GM12878 (cell line): Measurements from ENCODE around the gene PRPSAP2. TPM values are rescaled to one million over a fixed set of nuclear protein-coding genes. Genes with fewer than 3 reads are reported as not detected.

Experiments
- ATAC-seq: fragments of 200-7000 bp; cut with Tn5 transposase; 3 replicates; pipeline ENCODE4 v1.9.1; 2020; ENCODE audit warnings: mild to moderate bottlenecking, moderate library complexity
- BruUV-seq: library from RNA; stranded (reverse); fragments of 400-500 nt; replicated peaks from 2 replicates; lab custom pipeline; 2021; lab: Mats Ljungman, UMichigan
- CTCF ChIA-PET: fragments of 300-600 bp; sonication (Branson Sonifier 250); formaldehyde crosslinking; extraction: SDS; loops from one replicate; lab custom pipeline; 2021; ENCODE audit warnings: inconsistent platforms; lab: Yijun Ruan, JAX
- POLR2A ChIA-PET: fragments of 350-600 bp; formaldehyde crosslinking; extraction: SDS; loops from one replicate; lab custom pipeline; 2021; ENCODE audit warnings: inconsistent platforms; lab: Charles Lee
- RAD21 ChIA-PET: fragments of 300-600 bp; sonication (Branson Sonifier 250); formaldehyde crosslinking; loops from one replicate; lab custom pipeline; 2023; ENCODE audit warnings: antibody characterized with exemption; ENCODE audit not compliant: unreplicated experiment; lab: Charles Lee
- SMC1A ChIA-PET: fragments of 300-600 bp; sonication (Branson Sonifier 250); formaldehyde crosslinking; loops from one replicate; lab custom pipeline; 2023; ENCODE audit not compliant: unreplicated experiment, uncharacterized antibody; lab: Charles Lee
- DNase-seq: peaks from one replicate; pipeline ENCODE4 v3.0.0-alpha.2; 2011; ENCODE audit warnings: low read depth, low spot score
- FAIRE-seq: peaks from 3 replicates; lab custom pipeline; 2011; peaks lifted over from hg19 to GRCh38; lab: Jason Lieb, UNC
- H2AFZ ChIP-seq: 2 replicates; pipeline ENCODE4 v1.6.0; 2011; ENCODE audit warnings: low read depth, low read length, control low read depth; ENCODE audit not compliant: control insufficient read depth
- H3K27ac ChIP-seq: 2 replicates; pipeline ENCODE4 v1.5.1; 2011; ENCODE audit warnings: control low read depth; ENCODE audit not compliant: control insufficient read depth, insufficient read depth
- H3K27me3 ChIP-seq, 2 experiments: replicated peaks in 1 of 2; 2 replicates each; pipeline versions ENCODE4 v1.6.0 to v1.6.1; 2011; ENCODE audit warnings: low read length in 1 of 2; ENCODE audit not compliant: control insufficient read depth in 2 of 2, insufficient read depth in 2 of 2
- H3K36me3 ChIP-seq, 2 experiments: 2 replicates each; pipeline ENCODE4 v1.5.1; 2011; ENCODE audit warnings: low read length in 1 of 2; ENCODE audit not compliant: control insufficient read depth in 2 of 2, insufficient read depth in 2 of 2
- H3K4me1 ChIP-seq: 2 replicates; pipeline ENCODE4 v1.6.1; 2011; ENCODE audit warnings: mild to moderate bottlenecking, low read length, moderate library complexity, mixed read lengths; ENCODE audit not compliant: control insufficient read depth, insufficient read depth
- H3K4me2 ChIP-seq: 2 replicates; pipeline ENCODE4 v1.6.0; 2011; ENCODE audit warnings: control low read depth; ENCODE audit not compliant: control insufficient read depth, insufficient read depth
- H3K4me3 ChIP-seq: fragments of 200-600 bp; sonication (generic); 2 replicates; pipeline ENCODE4 v1.5.1; 2016
- H3K79me2 ChIP-seq: 2 replicates; pipeline ENCODE4 v1.6.0; 2011; ENCODE audit warnings: low read length; ENCODE audit not compliant: control insufficient read depth, insufficient read depth
- H3K9ac ChIP-seq: 2 replicates; pipeline ENCODE4 v1.8.0; 2011; ENCODE audit warnings: low read length, control low read depth, mixed read lengths; ENCODE audit not compliant: control insufficient read depth, insufficient read depth
- H3K9me3 ChIP-seq: replicated peaks from 3 replicates; pipeline ENCODE4 v1.5.1; 2011; ENCODE audit warnings: mild to moderate bottlenecking, low read length; ENCODE audit not compliant: control insufficient read depth, insufficient read depth
- H4K20me1 ChIP-seq: 2 replicates; pipeline ENCODE4 v1.6.0; 2011; ENCODE audit not compliant: control insufficient read depth, insufficient read depth
- CREM ChIP-seq: IDR thresholded peaks from 2 replicates; pipeline ENCODE4 v1.6.1; 2014; ENCODE audit warnings: antibody characterized with exemption, low read depth
- GATAD2B ChIP-seq: fragments of 450-650 bp; conservative IDR thresholded peaks from 2 replicates; pipeline ENCODE4 v1.6.1; 2017; ENCODE audit warnings: low read depth, mild to moderate bottlenecking, moderate library complexity
- HDGF ChIP-seq: fragments of 450-650 bp; IDR thresholded peaks from 2 replicates; pipeline ENCODE4 v1.6.1; 2016; ENCODE audit warnings: antibody characterized with exemption
- MYC ChIP-seq: IDR thresholded peaks from 2 replicates; pipeline ENCODE4 v1.6.1; 2011; ENCODE audit warnings: mild to moderate bottlenecking, low read length, moderate library complexity, inconsistent platforms; ENCODE audit not compliant: insufficient read depth, insufficient replicate concordance, insufficient read length, severe bottlenecking
- PAX5 ChIP-seq: IDR thresholded peaks from 2 replicates; pipeline ENCODE4 v1.6.1; 2011; ENCODE audit warnings: low read depth, low read length, borderline replicate concordance
- POLR2A ChIP-seq: IDR thresholded peaks from 2 replicates; pipeline ENCODE4 v1.6.1; 2011; ENCODE audit warnings: low read depth, mild to moderate bottlenecking, low read length
- RAD21 ChIP-seq: IDR thresholded peaks from 2 replicates; pipeline ENCODE4 v1.6.1; 2011; ENCODE audit warnings: mild to moderate bottlenecking, low read depth, low read length, moderate library complexity; ENCODE audit not compliant: insufficient read depth
- RB1 ChIP-seq: fragments of 450-650 bp; formaldehyde crosslinking; IDR thresholded peaks from 2 replicates; pipeline ENCODE4 v1.6.1; 2017; ENCODE audit warnings: mild to moderate bottlenecking, borderline replicate concordance
- SREBF1 ChIP-seq: IDR thresholded peaks from 2 replicates; pipeline ENCODE4 v1.6.1; 2012; ENCODE audit warnings: mild to moderate bottlenecking, low read length
- YY1 ChIP-seq: IDR thresholded peaks from 2 replicates; pipeline ENCODE4 v1.6.1; 2011; ENCODE audit warnings: low read depth, mild to moderate bottlenecking, low read length
- ZNF24 ChIP-seq: fragments of 450-650 bp; IDR thresholded peaks from 2 replicates; pipeline ENCODE4 v1.6.1; 2017; ENCODE audit warnings: antibody characterized with exemption, mild to moderate bottlenecking
- WGBS: methylation state at CpG from one replicate; pipeline ENCODE4 v1.1.6; 2016; ENCODE audit warnings: low lambda C conversion rate; ENCODE audit not compliant: insufficient replicate concordance, insufficient coverage; ENCODE audit errors: missing lambda C conversion rate; 5-methylcytosine and 5-hydroxymethylcytosine counted together
- in situ Hi-C: fragments of 300-500 bp; cut with MboI; formaldehyde crosslinking; loops from 9 replicates; pipeline ENCODE4 v1.14.3; 2018; ENCODE audit warnings: mixed read lengths
- intact Hi-C: fragments of 100-400 bp; cut with micrococcal nuclease; formaldehyde crosslinking; loops from one replicate; pipeline ENCODE4 v1.14.2; 2022; ENCODE audit not compliant: unreplicated experiment
- polyA plus RNA-seq, 11 experiments: library from polyadenylated mRNA; depleted of rRNA in 4 of 11; unstranded in 6 of 11; stranded (reverse) in 5 of 11; fragments of >200 nt; fragmentation: Nextera tagmentation in 4 of 11; fragmentation: Illumina TruSeq in 1 of 11; extraction: Ambion mirVana in 4 of 11; extraction: Trizol in 1 of 11; gene quantifications; 1 replicate in 1 of 11; 2 replicates in 10 of 11; pipeline versions ENCODE4 v1.2.1 to v1.2.3, GENCODE V29; 2011 to 2016; ENCODE audit warnings: inconsistent platforms in 2 of 11, missing spikeins in 2 of 11, low read depth in 1 of 11
- total RNA-seq, 4 experiments: library from RNA; depleted of rRNA in 3 of 4; stranded (reverse); fragments of >200 nt in 3 of 4; fragmentation: Illumina TruSeq in 1 of 4; extraction: Trizol in 1 of 4; gene quantifications; 2 replicates each; pipeline versions ENCODE4 v1.2.1 to v1.2.3, GENCODE V29; 2013 to 2021
- TF ChIP-seq, protein P1 (sequence below): fragments of 150-350 bp; IDR thresholded peaks from 2 replicates; pipeline ENCODE4 v1.6.1; 2016; ENCODE audit warnings: low read depth, low read length
- TF ChIP-seq, protein P2 (sequence below): IDR thresholded peaks from 2 replicates; pipeline ENCODE4 v1.6.1; 2012; ENCODE audit warnings: mild to moderate bottlenecking, low read depth, low read length
- TF ChIP-seq, protein P3 (sequence below): fragments of 450-650 bp; IDR thresholded peaks from 2 replicates; pipeline ENCODE4 v1.6.1; 2014; ENCODE audit warnings: mild to moderate bottlenecking
- TF ChIP-seq, protein P4 (sequence below), 3 experiments: IDR thresholded peaks in 2 of 3; conservative IDR thresholded peaks in 1 of 3; 2 replicates each; pipeline ENCODE4 v1.5.1; 2011; ENCODE audit warnings: low read depth in 3 of 3, low read length in 3 of 3, mild to moderate bottlenecking in 3 of 3, control low read depth in 2 of 3, moderate library complexity in 2 of 3, inconsistent platforms in 1 of 3, mixed read lengths in 1 of 3; ENCODE audit not compliant: control insufficient read depth in 2 of 3, insufficient read depth in 1 of 3; ENCODE audit errors: extremely low read depth in 1 of 3

PRPSAP2 gene
- total and polyA plus RNA-seq, 10 of the 15 experiments (the other 5 are each of a cell fraction or from before 2014, with no cell fraction given): 33.2 to 102 (median 83.8) TPM

DNA sequence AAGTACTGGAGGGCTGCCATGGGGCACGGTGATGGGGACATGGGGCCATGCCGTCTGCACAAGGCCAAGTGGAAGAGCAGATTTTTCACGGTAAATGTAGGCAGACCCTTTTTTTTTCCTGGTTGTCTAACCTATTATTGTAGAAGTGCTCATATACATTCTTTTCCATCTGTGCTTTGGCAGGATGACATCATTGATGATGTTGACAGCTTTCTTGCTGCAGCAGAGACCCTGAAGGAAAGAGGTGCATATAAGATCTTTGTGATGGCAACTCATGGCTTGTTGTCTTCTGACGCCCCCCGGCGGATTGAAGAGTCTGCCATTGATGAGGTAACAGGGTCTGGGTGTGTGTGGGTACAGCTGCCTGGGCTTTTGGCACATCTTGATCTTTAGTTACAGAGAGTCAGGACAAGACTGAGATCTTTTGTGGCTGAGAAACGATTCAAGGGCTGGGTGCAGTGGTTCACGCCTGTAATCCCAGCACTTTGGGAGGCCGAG, 70.7 kb downstream of the PRPSAP2 start:
- Histone ChIP-seq H3K9me3 (no peaks in the 10 kb centered on the region), H3K4me3 (no peak overlapping the region), H3K4me2 (no peak overlapping the region), H3K27me3 (no peaks in the 10 kb centered on the region), H3K79me2 (0 out of 2 replicates have a peak, but pooled peaks cover 2% of the 10 kb centered on the region), H3K36me3 (peaks cover 22 to 27% of the 10 kb centered on the region in 2 experiments), H3K27ac (no peak overlapping the region), H3K4me1 (peaks cover 10% of the 10 kb centered on the region), H4K20me1 (no peaks in the 10 kb centered on the region), H2AFZ (no peak overlapping the region), H3K9ac (no peak overlapping the region)
- ATAC-seq (0 out of 3 replicates have a peak, but pooled peaks have one; percentile 21), FAIRE-seq (no peak), DNase-seq (no peak)
- in situ Hi-C loops (no loop called here), intact Hi-C loops (no loop called here)
- WGBS: 93% methylated on average over 9 of the region's 9 CpGs
- CTCF ChIA-PET: interaction anchor here (0.9 kb wide), 1 partner anchor 9 kb away, joined by 3 read pairs; no protein-coding TSS in a partner anchor
- SMC1A ChIA-PET: no interaction called here
- RAD21 ChIA-PET: no interaction called here
- POLR2A ChIA-PET: no interaction called here
- no TSS peak for BruUV-seq
- TF ChIP-seq, protein P1, sequence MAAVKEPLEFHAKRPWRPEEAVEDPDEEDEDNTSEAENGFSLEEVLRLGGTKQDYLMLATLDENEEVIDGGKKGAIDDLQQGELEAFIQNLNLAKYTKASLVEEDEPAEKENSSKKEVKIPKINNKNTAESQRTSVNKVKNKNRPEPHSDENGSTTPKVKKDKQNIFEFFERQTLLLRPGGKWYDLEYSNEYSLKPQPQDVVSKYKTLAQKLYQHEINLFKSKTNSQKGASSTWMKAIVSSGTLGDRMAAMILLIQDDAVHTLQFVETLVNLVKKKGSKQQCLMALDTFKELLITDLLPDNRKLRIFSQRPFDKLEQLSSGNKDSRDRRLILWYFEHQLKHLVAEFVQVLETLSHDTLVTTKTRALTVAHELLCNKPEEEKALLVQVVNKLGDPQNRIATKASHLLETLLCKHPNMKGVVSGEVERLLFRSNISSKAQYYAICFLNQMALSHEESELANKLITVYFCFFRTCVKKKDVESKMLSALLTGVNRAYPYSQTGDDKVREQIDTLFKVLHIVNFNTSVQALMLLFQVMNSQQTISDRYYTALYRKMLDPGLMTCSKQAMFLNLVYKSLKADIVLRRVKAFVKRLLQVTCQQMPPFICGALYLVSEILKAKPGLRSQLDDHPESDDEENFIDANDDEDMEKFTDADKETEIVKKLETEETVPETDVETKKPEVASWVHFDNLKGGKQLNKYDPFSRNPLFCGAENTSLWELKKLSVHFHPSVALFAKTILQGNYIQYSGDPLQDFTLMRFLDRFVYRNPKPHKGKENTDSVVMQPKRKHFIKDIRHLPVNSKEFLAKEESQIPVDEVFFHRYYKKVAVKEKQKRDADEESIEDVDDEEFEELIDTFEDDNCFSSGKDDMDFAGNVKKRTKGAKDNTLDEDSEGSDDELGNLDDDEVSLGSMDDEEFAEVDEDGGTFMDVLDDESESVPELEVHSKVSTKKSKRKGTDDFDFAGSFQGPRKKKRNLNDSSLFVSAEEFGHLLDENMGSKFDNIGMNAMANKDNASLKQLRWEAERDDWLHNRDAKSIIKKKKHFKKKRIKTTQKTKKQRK: no peak
- TF ChIP-seq, protein P2, sequence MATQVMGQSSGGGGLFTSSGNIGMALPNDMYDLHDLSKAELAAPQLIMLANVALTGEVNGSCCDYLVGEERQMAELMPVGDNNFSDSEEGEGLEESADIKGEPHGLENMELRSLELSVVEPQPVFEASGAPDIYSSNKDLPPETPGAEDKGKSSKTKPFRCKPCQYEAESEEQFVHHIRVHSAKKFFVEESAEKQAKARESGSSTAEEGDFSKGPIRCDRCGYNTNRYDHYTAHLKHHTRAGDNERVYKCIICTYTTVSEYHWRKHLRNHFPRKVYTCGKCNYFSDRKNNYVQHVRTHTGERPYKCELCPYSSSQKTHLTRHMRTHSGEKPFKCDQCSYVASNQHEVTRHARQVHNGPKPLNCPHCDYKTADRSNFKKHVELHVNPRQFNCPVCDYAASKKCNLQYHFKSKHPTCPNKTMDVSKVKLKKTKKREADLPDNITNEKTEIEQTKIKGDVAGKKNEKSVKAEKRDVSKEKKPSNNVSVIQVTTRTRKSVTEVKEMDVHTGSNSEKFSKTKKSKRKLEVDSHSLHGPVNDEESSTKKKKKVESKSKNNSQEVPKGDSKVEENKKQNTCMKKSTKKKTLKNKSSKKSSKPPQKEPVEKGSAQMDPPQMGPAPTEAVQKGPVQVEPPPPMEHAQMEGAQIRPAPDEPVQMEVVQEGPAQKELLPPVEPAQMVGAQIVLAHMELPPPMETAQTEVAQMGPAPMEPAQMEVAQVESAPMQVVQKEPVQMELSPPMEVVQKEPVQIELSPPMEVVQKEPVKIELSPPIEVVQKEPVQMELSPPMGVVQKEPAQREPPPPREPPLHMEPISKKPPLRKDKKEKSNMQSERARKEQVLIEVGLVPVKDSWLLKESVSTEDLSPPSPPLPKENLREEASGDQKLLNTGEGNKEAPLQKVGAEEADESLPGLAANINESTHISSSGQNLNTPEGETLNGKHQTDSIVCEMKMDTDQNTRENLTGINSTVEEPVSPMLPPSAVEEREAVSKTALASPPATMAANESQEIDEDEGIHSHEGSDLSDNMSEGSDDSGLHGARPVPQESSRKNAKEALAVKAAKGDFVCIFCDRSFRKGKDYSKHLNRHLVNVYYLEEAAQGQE: no peak
- no peak for TF ChIP-seq ZNF24
- TF ChIP-seq YY1: peak; percentile 33; the same call in 1 of the 2 replicates
- TF ChIP-seq POLR2A: no peak
- TF ChIP-seq SREBF1: no peak
- no peak for TF ChIP-seq GATAD2B
- TF ChIP-seq, protein P3, sequence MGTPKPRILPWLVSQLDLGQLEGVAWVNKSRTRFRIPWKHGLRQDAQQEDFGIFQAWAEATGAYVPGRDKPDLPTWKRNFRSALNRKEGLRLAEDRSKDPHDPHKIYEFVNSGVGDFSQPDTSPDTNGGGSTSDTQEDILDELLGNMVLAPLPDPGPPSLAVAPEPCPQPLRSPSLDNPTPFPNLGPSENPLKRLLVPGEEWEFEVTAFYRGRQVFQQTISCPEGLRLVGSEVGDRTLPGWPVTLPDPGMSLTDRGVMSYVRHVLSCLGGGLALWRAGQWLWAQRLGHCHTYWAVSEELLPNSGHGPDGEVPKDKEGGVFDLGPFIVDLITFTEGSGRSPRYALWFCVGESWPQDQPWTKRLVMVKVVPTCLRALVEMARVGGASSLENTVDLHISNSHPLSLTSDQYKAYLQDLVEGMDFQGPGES: no peak
- TF ChIP-seq, protein P4, sequence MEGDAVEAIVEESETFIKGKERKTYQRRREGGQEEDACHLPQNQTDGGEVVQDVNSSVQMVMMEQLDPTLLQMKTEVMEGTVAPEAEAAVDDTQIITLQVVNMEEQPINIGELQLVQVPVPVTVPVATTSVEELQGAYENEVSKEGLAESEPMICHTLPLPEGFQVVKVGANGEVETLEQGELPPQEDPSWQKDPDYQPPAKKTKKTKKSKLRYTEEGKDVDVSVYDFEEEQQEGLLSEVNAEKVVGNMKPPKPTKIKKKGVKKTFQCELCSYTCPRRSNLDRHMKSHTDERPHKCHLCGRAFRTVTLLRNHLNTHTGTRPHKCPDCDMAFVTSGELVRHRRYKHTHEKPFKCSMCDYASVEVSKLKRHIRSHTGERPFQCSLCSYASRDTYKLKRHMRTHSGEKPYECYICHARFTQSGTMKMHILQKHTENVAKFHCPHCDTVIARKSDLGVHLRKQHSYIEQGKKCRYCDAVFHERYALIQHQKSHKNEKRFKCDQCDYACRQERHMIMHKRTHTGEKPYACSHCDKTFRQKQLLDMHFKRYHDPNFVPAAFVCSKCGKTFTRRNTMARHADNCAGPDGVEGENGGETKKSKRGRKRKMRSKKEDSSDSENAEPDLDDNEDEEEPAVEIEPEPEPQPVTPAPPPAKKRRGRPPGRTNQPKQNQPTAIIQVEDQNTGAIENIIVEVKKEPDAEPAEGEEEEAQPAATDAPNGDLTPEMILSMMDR (IDR thresholded peaks at IDR 0.05 in 2 of 3, conservative IDR thresholded peaks at IDR 0.05 in 1 of 3; ENCODE audit: control insufficient read depth in 2 of 3, extremely low read depth in 1 of 3, insufficient read depth in 1 of 3, low read depth in 3 of 3, low read length in 3 of 3): peak in 2 of 3 experiments; percentile 14 to 29; a peak in 1 of 6 replicates
- TF ChIP-seq MYC: no peak
- no peak for TF ChIP-seq PAX5
- no peak for TF ChIP-seq HDGF
- TF ChIP-seq RB1: no peak
- TF ChIP-seq RAD21: peak; percentile 57; the same call in 1 of the 2 replicates
- TF ChIP-seq CREM: no peak
